GM12878 (cell line): ENCODE measurements around the gene LMNTD2. TPM values are rescaled to one million over a fixed set of nuclear protein-coding genes. Genes with fewer than 3 reads are reported as not detected.

ENCODE experiments used
- ATAC-seq: fragments of 200-7000 bp; cut with Tn5 transposase; 3 replicates; pipeline ENCODE4 v1.9.1; 2020; ENCODE audit warnings: mild to moderate bottlenecking, moderate library complexity
- BruUV-seq: library from RNA; stranded (reverse); fragments of 400-500 nt; replicated peaks from 2 replicates; lab custom pipeline; 2021; lab: Mats Ljungman, UMichigan
- CTCF ChIA-PET: fragments of 300-600 bp; sonication (Branson Sonifier 250); formaldehyde crosslinking; extraction: SDS; loops from one replicate; lab custom pipeline; 2021; ENCODE audit warnings: inconsistent platforms; lab: Yijun Ruan, JAX
- POLR2A ChIA-PET: fragments of 350-600 bp; formaldehyde crosslinking; extraction: SDS; loops from one replicate; lab custom pipeline; 2021; ENCODE audit warnings: inconsistent platforms; lab: Charles Lee
- RAD21 ChIA-PET: fragments of 300-600 bp; sonication (Branson Sonifier 250); formaldehyde crosslinking; loops from one replicate; lab custom pipeline; 2023; ENCODE audit warnings: antibody characterized with exemption; ENCODE audit not compliant: unreplicated experiment; lab: Charles Lee
- SMC1A ChIA-PET: fragments of 300-600 bp; sonication (Branson Sonifier 250); formaldehyde crosslinking; loops from one replicate; lab custom pipeline; 2023; ENCODE audit not compliant: unreplicated experiment, uncharacterized antibody; lab: Charles Lee
- DNase-seq: peaks from one replicate; pipeline ENCODE4 v3.0.0-alpha.2; 2011; ENCODE audit warnings: low read depth, low spot score
- FAIRE-seq: peaks from 3 replicates; lab custom pipeline; 2011; peaks lifted over from hg19 to GRCh38; lab: Jason Lieb, UNC
- H2AFZ ChIP-seq: 2 replicates; pipeline ENCODE4 v1.6.0; 2011; ENCODE audit warnings: low read depth, low read length, control low read depth; ENCODE audit not compliant: control insufficient read depth
- H3K27ac ChIP-seq: 2 replicates; pipeline ENCODE4 v1.5.1; 2011; ENCODE audit warnings: control low read depth; ENCODE audit not compliant: control insufficient read depth, insufficient read depth
- H3K27me3 ChIP-seq, 2 experiments: replicated peaks in 1 of 2; 2 replicates each; pipeline versions ENCODE4 v1.6.0 to v1.6.1; 2011; ENCODE audit warnings: low read length in 1 of 2; ENCODE audit not compliant: control insufficient read depth in 2 of 2, insufficient read depth in 2 of 2
- H3K36me3 ChIP-seq, 2 experiments: 2 replicates each; pipeline ENCODE4 v1.5.1; 2011; ENCODE audit warnings: low read length in 1 of 2; ENCODE audit not compliant: control insufficient read depth in 2 of 2, insufficient read depth in 2 of 2
- H3K4me1 ChIP-seq: 2 replicates; pipeline ENCODE4 v1.6.1; 2011; ENCODE audit warnings: mild to moderate bottlenecking, low read length, moderate library complexity, mixed read lengths; ENCODE audit not compliant: control insufficient read depth, insufficient read depth
- H3K4me2 ChIP-seq: 2 replicates; pipeline ENCODE4 v1.6.0; 2011; ENCODE audit warnings: control low read depth; ENCODE audit not compliant: control insufficient read depth, insufficient read depth
- H3K4me3 ChIP-seq: fragments of 200-600 bp; sonication (generic); 2 replicates; pipeline ENCODE4 v1.5.1; 2016
- H3K79me2 ChIP-seq: 2 replicates; pipeline ENCODE4 v1.6.0; 2011; ENCODE audit warnings: low read length; ENCODE audit not compliant: control insufficient read depth, insufficient read depth
- H3K9ac ChIP-seq: 2 replicates; pipeline ENCODE4 v1.8.0; 2011; ENCODE audit warnings: low read length, control low read depth, mixed read lengths; ENCODE audit not compliant: control insufficient read depth, insufficient read depth
- H3K9me3 ChIP-seq: replicated peaks from 3 replicates; pipeline ENCODE4 v1.5.1; 2011; ENCODE audit warnings: mild to moderate bottlenecking, low read length; ENCODE audit not compliant: control insufficient read depth, insufficient read depth
- H4K20me1 ChIP-seq: 2 replicates; pipeline ENCODE4 v1.6.0; 2011; ENCODE audit not compliant: control insufficient read depth, insufficient read depth
- BHLHE40 ChIP-seq, 2 experiments: fragments of 450-650 bp in 1 of 2; IDR thresholded peaks; 2 replicates each; pipeline ENCODE4 v1.6.1; 2011 to 2017; ENCODE audit warnings: low read depth in 2 of 2, borderline replicate concordance in 1 of 2, improper control_type of control experiment in 1 of 2, low read length in 1 of 2, mild to moderate bottlenecking in 1 of 2
- EGR1 ChIP-seq, 2 experiments: IDR thresholded peaks; 1 replicate in 1 of 2; 2 replicates in 1 of 2; pipeline ENCODE4 v1.6.1; 2011 to 2012; ENCODE audit warnings: low read depth in 2 of 2, low read length in 2 of 2, borderline replicate concordance in 1 of 2, mild to moderate bottlenecking in 1 of 2, moderate library complexity in 1 of 2
- GATAD2B ChIP-seq: fragments of 450-650 bp; conservative IDR thresholded peaks from 2 replicates; pipeline ENCODE4 v1.6.1; 2017; ENCODE audit warnings: low read depth, mild to moderate bottlenecking, moderate library complexity
- MXI1 ChIP-seq: fragments of 150-350 bp; IDR thresholded peaks from 2 replicates; pipeline ENCODE4 v1.6.1; 2011; ENCODE audit warnings: low read depth, mild to moderate bottlenecking, inconsistent platforms, low read length, improper control_type of control experiment
- NFYA ChIP-seq: IDR thresholded peaks from 2 replicates; pipeline ENCODE4 v1.6.1; 2011; ENCODE audit warnings: low read depth, mild to moderate bottlenecking, low read length, improper control_type of control experiment, borderline replicate concordance
- POLR2A ChIP-seq: IDR thresholded peaks from 2 replicates; pipeline ENCODE4 v1.6.1; 2011; ENCODE audit warnings: low read depth, mild to moderate bottlenecking, low read length
- RELA ChIP-seq: fragments of 450-650 bp; IDR thresholded peaks from 2 replicates; pipeline ENCODE4 v1.8.0; 2014; ENCODE audit warnings: borderline replicate concordance; ENCODE audit not compliant: partially characterized antibody
- SIN3A ChIP-seq: IDR thresholded peaks from 2 replicates; pipeline ENCODE4 v1.6.1; 2012; ENCODE audit warnings: low read depth, low read length, improper control_type of control experiment
- SMARCA5 ChIP-seq: fragments of 450-650 bp; IDR thresholded peaks from 2 replicates; pipeline ENCODE4 v1.6.1; 2017; ENCODE audit warnings: mild to moderate bottlenecking
- SP1 ChIP-seq: IDR thresholded peaks from one replicate; pipeline ENCODE4 v1.6.1; 2011; ENCODE audit warnings: low read depth, low read length
- SRF ChIP-seq, 2 experiments: IDR thresholded peaks; 2 replicates each; pipeline ENCODE4 v1.6.1; 2011; ENCODE audit warnings: low read depth in 2 of 2, low read length in 2 of 2, mild to moderate bottlenecking in 1 of 2, moderate library complexity in 1 of 2
- STAT3 ChIP-seq: IDR thresholded peaks from 2 replicates; pipeline ENCODE4 v1.6.1; 2011; ENCODE audit warnings: low read depth, low read length, improper control_type of control experiment
- TAF1 ChIP-seq: IDR thresholded peaks from 2 replicates; pipeline ENCODE4 v1.6.1; 2011; ENCODE audit warnings: mild to moderate bottlenecking, low read depth, low read length, borderline replicate concordance
- WGBS: methylation state at CpG from one replicate; pipeline ENCODE4 v1.1.6; 2016; ENCODE audit warnings: low lambda C conversion rate; ENCODE audit not compliant: insufficient replicate concordance, insufficient coverage; ENCODE audit errors: missing lambda C conversion rate; 5-methylcytosine and 5-hydroxymethylcytosine counted together
- in situ Hi-C: fragments of 300-500 bp; cut with MboI; formaldehyde crosslinking; loops from 9 replicates; pipeline ENCODE4 v1.14.3; 2018; ENCODE audit warnings: mixed read lengths
- intact Hi-C: fragments of 100-400 bp; cut with micrococcal nuclease; formaldehyde crosslinking; loops from one replicate; pipeline ENCODE4 v1.14.2; 2022; ENCODE audit not compliant: unreplicated experiment
- polyA plus RNA-seq, 11 experiments: library from polyadenylated mRNA; depleted of rRNA in 4 of 11; unstranded in 6 of 11; stranded (reverse) in 5 of 11; fragments of >200 nt; fragmentation: Nextera tagmentation in 4 of 11; fragmentation: Illumina TruSeq in 1 of 11; extraction: Ambion mirVana in 4 of 11; extraction: Trizol in 1 of 11; gene quantifications; 1 replicate in 1 of 11; 2 replicates in 10 of 11; pipeline versions ENCODE4 v1.2.1 to v1.2.3, GENCODE V29; 2011 to 2016; ENCODE audit warnings: inconsistent platforms in 2 of 11, missing spikeins in 2 of 11, low read depth in 1 of 11
- total RNA-seq, 4 experiments: library from RNA; depleted of rRNA in 3 of 4; stranded (reverse); fragments of >200 nt in 3 of 4; fragmentation: Illumina TruSeq in 1 of 4; extraction: Trizol in 1 of 4; gene quantifications; 2 replicates each; pipeline versions ENCODE4 v1.2.1 to v1.2.3, GENCODE V29; 2013 to 2021
- TF ChIP-seq, protein P1 (sequence below): fragments of 450-650 bp; IDR thresholded peaks from 2 replicates; pipeline ENCODE4 v1.6.1; 2016; ENCODE audit warnings: mild to moderate bottlenecking
- TF ChIP-seq, protein P2 (sequence below): IDR thresholded peaks from 2 replicates; pipeline ENCODE4 v1.6.1; 2012; ENCODE audit warnings: low read depth, low read length, improper control_type of control experiment
- TF ChIP-seq, protein P3 (sequence below): IDR thresholded peaks from 2 replicates; pipeline ENCODE4 v1.6.1; 2011; ENCODE audit warnings: mild to moderate bottlenecking, low read depth, low read length, moderate library complexity; ENCODE audit not compliant: insufficient replicate concordance

The LMNTD2 gene
- total and polyA plus RNA-seq, 10 of the 15 experiments (the other 5 are each of a cell fraction or from before 2014, with no cell fraction given): 0.22 to 4.1 (median 1.3) TPM; not detected in 2

DNA sequence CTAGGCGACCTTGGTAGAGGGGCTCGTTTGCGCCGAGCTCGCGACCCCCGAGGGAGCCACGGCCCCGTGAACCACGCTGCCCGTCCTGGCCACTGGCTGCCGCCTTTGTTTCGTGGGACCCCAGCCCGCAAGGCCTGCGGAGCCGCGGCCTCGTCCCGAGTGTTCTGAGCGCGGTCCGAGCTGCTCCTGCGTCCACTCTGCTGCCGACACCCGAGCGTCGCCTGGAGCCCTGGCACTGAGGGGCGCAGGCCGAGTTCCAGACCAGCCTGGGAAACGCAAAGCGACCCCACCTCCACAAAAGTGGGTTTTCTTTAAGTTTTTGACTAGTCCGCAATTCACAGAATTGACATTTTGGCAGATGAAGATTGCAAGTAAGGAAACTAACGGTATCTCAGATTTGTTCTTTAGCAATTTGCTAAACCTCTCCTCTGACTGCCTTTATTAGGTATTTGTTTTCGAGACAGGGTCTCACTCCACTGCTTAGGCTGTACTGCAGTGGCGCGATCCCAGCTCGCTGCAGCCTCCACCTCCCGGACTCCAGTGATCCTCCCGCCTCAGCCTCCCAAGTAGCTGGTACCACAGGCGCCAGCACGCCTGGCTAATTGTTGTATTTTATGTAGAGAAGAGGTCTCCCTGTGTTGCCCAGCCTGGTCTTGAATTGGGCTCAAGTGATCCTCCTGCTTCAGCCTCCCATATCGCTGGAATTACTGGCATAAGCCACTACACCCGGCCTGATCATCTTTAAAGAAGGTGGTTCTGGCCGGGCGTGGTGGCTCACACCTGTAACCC lies 52.6 kb downstream of the LMNTD2 start (continued):
- TF ChIP-seq SIN3A (no peak), STAT3 (no peak), NFYA (no peak), GATAD2B (peak; percentile 41)
- TF ChIP-seq, protein P1, sequence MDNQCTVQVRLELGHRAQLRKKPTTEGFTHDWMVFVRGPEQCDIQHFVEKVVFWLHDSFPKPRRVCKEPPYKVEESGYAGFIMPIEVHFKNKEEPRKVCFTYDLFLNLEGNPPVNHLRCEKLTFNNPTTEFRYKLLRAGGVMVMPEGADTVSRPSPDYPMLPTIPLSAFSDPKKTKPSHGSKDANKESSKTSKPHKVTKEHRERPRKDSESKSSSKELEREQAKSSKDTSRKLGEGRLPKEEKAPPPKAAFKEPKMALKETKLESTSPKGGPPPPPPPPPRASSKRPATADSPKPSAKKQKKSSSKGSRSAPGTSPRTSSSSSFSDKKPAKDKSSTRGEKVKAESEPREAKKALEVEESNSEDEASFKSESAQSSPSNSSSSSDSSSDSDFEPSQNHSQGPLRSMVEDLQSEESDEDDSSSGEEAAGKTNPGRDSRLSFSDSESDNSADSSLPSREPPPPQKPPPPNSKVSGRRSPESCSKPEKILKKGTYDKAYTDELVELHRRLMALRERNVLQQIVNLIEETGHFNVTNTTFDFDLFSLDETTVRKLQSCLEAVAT: 0 out of 2 replicates have a peak, but pooled peaks have one; percentile 58
- TF ChIP-seq, protein P2, sequence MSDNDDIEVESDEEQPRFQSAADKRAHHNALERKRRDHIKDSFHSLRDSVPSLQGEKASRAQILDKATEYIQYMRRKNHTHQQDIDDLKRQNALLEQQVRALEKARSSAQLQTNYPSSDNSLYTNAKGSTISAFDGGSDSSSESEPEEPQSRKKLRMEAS: no peak

DNA sequence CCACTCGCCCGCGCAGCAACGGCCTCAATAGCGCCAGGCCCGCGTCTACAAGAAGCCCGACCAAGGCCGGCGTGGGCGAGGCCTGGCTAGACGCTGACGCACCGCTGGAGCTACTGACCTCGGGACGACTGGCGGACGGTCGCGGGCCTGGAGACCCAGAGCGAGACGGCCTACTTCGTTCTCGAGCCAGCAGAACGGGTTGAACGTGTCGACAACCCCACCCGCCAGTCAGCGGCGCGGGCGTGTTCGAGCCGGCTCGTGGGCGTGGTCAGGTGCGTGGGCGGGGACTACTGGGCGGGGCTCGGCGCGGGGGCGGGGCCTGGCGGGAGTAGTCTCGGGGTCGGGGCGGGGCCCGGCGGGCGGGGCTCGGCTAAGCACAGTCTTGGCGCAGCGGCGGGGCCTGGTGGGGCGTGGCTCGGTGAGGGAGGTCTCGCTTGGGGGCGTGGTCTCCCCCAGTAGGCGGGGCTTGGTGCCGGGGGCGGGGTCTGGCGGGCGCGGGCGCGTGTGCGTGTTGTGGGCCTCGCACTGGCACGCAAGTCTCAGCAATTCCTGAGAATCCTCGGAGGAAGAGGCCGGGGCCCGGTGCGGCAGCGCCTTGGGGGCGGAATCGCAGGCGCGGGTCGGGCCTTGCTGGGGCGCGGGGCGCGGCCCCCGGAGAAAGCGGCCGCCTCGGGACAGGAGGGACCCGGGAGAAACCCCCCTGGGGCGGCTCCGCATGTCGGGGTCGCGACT lies 53.4 kb downstream of the LMNTD2 start, which contains the start of gene RNH1:
Gene RNH1 (minus strand): TSS at position 248 of the 732 bp plus-strand sequence. CDS start 5,080 bp downstream, outside the sequence.
- Histone ChIP-seq H4K20me1 (no peaks in the 10 kb centered on the region), H3K27ac (peak within 1 kb of the TSS; percentile 100), H3K27me3 (no peaks in the 10 kb centered on the region), H3K9ac (peak within 1 kb of the TSS; percentile 99), H3K4me1 (peaks cover 18% of the 10 kb centered on the region), H3K9me3 (no peaks in the 10 kb centered on the region), H3K4me2 (peak within 1 kb of the TSS; percentile 99), H3K79me2 (peaks cover 43% of the 10 kb centered on the region), H3K36me3 (peaks cover 0 to 2% of the 10 kb centered on the region in 2 experiments; a peak in 2 of 4 replicates), H2AFZ (peak within 1 kb of the TSS; percentile 89), H3K4me3 (peak within 1 kb of the TSS; percentile 89)
- intact Hi-C loops: loop anchor here (1.0 to 2.0 kb wide), 2 partner anchors 30 to 59 kb away; partner anchors contain the start of gene LRRC56
- CTCF ChIA-PET: interaction anchor here (1.4 to 2.3 kb wide), 2 partner anchors 11 to 57 kb away, joined by 7 to 11 read pairs; partner anchors contain the start of gene PTDSS2
- POLR2A ChIA-PET: interaction anchor here (1.0 to 2.3 kb wide), 10 partner anchors 29 to 300 kb away, joined by 3 to 14 read pairs (median 4); partner anchors contain the start of genes BET1L, HRAS, PHRF1 and PSMD13
- FAIRE-seq (peak; percentile 64), ATAC-seq (peak; percentile 73), DNase-seq (peak; percentile 58)
- RAD21 ChIA-PET: interaction anchor here (0.7 to 1.0 kb wide), 4 partner anchors 29 to 82 kb away, joined by 3 to 4 read pairs (median 4); partner anchors contain the start of gene ANO9
- 3% methylated on average over 68 of the region's 93 CpGs for WGBS
- SMC1A ChIA-PET: interaction anchor here (2.8 kb wide), 1 partner anchor 58 kb away, joined by 12 read pairs; the partner anchor contains the start of gene PTDSS2
- in situ Hi-C loops: loop anchor here (5.0 kb wide), 1 partner anchor 300 kb away; the partner anchor contains the start of genes BET1L and RIC8A
- BruUV-seq: TSS peak; percentile 30
- TF ChIP-seq SP1 (no peak), BHLHE40 (IDR thresholded peaks at IDR 0.05; ENCODE audit: borderline replicate concordance in 1 of 2, low read depth in 2 of 2, low read length in 1 of 2) (0 out of 4 replicates have a peak, but pooled peaks of 1 of the 2 experiments have one; percentile 14), RELA (peak; percentile 3), EGR1 (IDR thresholded peaks at IDR 0.05; ENCODE audit: borderline replicate concordance in 1 of 2, low read depth in 2 of 2, low read length in 2 of 2) (peak; percentile 54 to 95), SMARCA5 (peak; percentile 98), MXI1 (0 out of 2 replicates have a peak, but pooled peaks have one; percentile 51), SRF (IDR thresholded peaks at IDR 0.05; ENCODE audit: low read depth in 2 of 2, low read length in 2 of 2) (0 out of 4 replicates have a peak, but pooled peaks of 1 of the 2 experiments have one; percentile 6), TAF1 (0 out of 2 replicates have a peak, but pooled peaks have one; percentile 23), GATAD2B (peak; percentile 4; the same call in 1 of the 2 replicates), POLR2A (peak; percentile 85)
- TF ChIP-seq, protein P3, sequence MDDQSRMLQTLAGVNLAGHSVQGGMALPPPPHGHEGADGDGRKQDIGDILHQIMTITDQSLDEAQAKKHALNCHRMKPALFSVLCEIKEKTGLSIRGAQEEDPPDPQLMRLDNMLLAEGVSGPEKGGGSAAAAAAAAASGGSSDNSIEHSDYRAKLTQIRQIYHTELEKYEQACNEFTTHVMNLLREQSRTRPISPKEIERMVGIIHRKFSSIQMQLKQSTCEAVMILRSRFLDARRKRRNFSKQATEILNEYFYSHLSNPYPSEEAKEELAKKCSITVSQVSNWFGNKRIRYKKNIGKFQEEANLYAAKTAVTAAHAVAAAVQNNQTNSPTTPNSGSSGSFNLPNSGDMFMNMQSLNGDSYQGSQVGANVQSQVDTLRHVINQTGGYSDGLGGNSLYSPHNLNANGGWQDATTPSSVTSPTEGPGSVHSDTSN: peak; percentile 74
